Measurements from ENCODE around the gene ACAP2.

GRCh38 chr3:195240939-195241338 lies 201.9 kb downstream of the ACAP2 start:
- TF ChIP-seq POLR2A (IDR thresholded peaks at IDR 0.05; ENCODE audit: low read length) (no peak), GATA1 (IDR thresholded peaks at IDR 0.05; ENCODE audit: low read depth, low read length) (no peak)
